HepG2 (cell line): Measurements from ENCODE around the gene HMGN4. TPM values are rescaled to one million over a fixed set of nuclear protein-coding genes. Genes with fewer than 3 reads are reported as not detected.
A peak's percentile ranks its signal among the peaks of the same experiment; 100 is the strongest.

Source experiments
- ARID3A ChIP-seq: IDR thresholded peaks from 2 replicates; pipeline ENCODE4 v1.6.1; 2012; ENCODE audit warnings: low read depth, low read length, improper control_type of control experiment
- FOXJ3 ChIP-seq: sonication (generic); formaldehyde crosslinking; IDR thresholded peaks from 2 replicates; pipeline ENCODE4 v1.4.0; 2020; ENCODE audit warnings: missing genetic modification reagents, mild to moderate bottlenecking, borderline replicate concordance
- KAT8 ChIP-seq: IDR thresholded peaks from 2 replicates; pipeline ENCODE4 v1.6.1; 2016; ENCODE audit warnings: missing genetic modification reagents, missing compliant biosample characterization
- LBX2 ChIP-seq: sonication (generic); formaldehyde crosslinking; IDR thresholded peaks from 2 replicates; pipeline ENCODE4 v1.5.0; 2020; ENCODE audit warnings: missing genetic modification reagents, mild to moderate bottlenecking, borderline replicate concordance
- NFIC ChIP-seq: IDR thresholded peaks from 2 replicates; pipeline ENCODE4 v1.6.1; 2012; ENCODE audit warnings: mild to moderate bottlenecking, low read length, inconsistent platforms
- PAF1 ChIP-seq: IDR thresholded peaks from 2 replicates; pipeline ENCODE4 v1.6.1; 2016; ENCODE audit warnings: missing genetic modification reagents, missing compliant biosample characterization
- RFXANK ChIP-seq: IDR thresholded peaks from 2 replicates; pipeline ENCODE4 v1.6.1; 2016
- TBX2 ChIP-seq: sonication (generic); formaldehyde crosslinking; IDR thresholded peaks from 2 replicates; pipeline ENCODE4 v1.5.0; 2020; ENCODE audit warnings: missing genetic modification reagents, mild to moderate bottlenecking, borderline replicate concordance
- TOE1 ChIP-seq: sonication (generic); formaldehyde crosslinking; IDR thresholded peaks from 2 replicates; pipeline ENCODE4 v1.4.0; 2020; ENCODE audit warnings: mild to moderate bottlenecking, missing genetic modification reagents
- ZC3H4 ChIP-seq: sonication (generic); formaldehyde crosslinking; IDR thresholded peaks from 2 replicates; pipeline ENCODE4 v1.4.0; 2020; ENCODE audit warnings: missing genetic modification reagents, borderline replicate concordance
- ZNF235 ChIP-seq: sonication (generic); formaldehyde crosslinking; IDR thresholded peaks from 2 replicates; pipeline ENCODE4 v1.8.1; 2023; ENCODE audit warnings: mild to moderate bottlenecking, missing genetic modification reagents, borderline replicate concordance
- ZNF326 ChIP-seq: sonication (generic); formaldehyde crosslinking; IDR thresholded peaks from 2 replicates; pipeline ENCODE4 v1.4.0; 2020; ENCODE audit warnings: missing genetic modification reagents, borderline replicate concordance
- ZNF556 ChIP-seq: sonication (generic); formaldehyde crosslinking; IDR thresholded peaks from 2 replicates; pipeline ENCODE4 v1.4.0; 2020; ENCODE audit warnings: mild to moderate bottlenecking, missing genetic modification reagents, borderline replicate concordance
- ZNF652 ChIP-seq: IDR thresholded peaks from 2 replicates; pipeline ENCODE4 v1.6.1; 2016; ENCODE audit warnings: low read depth, borderline replicate concordance
- ZNF761 ChIP-seq: sonication (generic); formaldehyde crosslinking; conservative IDR thresholded peaks from 2 replicates; pipeline ENCODE4 v1.4.0; 2020; ENCODE audit warnings: mild to moderate bottlenecking, missing genetic modification reagents
- polyA plus RNA-seq, 8 experiments: library from polyadenylated mRNA; depleted of rRNA in 3 of 8; stranded (reverse) in 7 of 8; unstranded in 1 of 8; fragments of >200 nt; fragmentation: Illumina TruSeq in 4 of 8; extraction: Trizol in 4 of 8; gene quantifications; 2 replicates each; pipeline versions ENCODE4 v1.2.1 to v1.2.3, GENCODE V29; 2011 to 2016; ENCODE audit warnings: low read depth in 4 of 8, missing spikeins in 1 of 8, mixed read lengths in 1 of 8; ENCODE audit not compliant: insufficient read depth in 1 of 8
- total RNA-seq, 5 experiments: library from RNA; depleted of rRNA; stranded (reverse); fragments of >200 nt; fragmentation: Illumina TruSeq; extraction: Trizol; gene quantifications; 2 replicates each; pipeline ENCODE4 v1.2.3, GENCODE V29; 2016; ENCODE audit warnings: low read depth in 1 of 5
- TF ChIP-seq, protein P1 (sequence below): IDR thresholded peaks from 2 replicates; pipeline ENCODE4 v1.4.0; 2020; ENCODE audit warnings: mild to moderate bottlenecking, missing genetic modification reagents
- TF ChIP-seq, protein P2 (sequence below): IDR thresholded peaks from 2 replicates; pipeline ENCODE4 v1.6.1; 2018; ENCODE audit warnings: missing genetic modification reagents
- TF ChIP-seq, protein P3 (sequence below): sonication (generic); formaldehyde crosslinking; IDR thresholded peaks from 2 replicates; pipeline ENCODE4 v1.4.0; 2020; ENCODE audit warnings: missing genetic modification reagents
- TF ChIP-seq, protein P4 (sequence below): sonication (generic); formaldehyde crosslinking; IDR thresholded peaks from 2 replicates; pipeline ENCODE4 v1.5.0; 2020; ENCODE audit warnings: missing genetic modification reagents

The HMGN4 gene
- total and polyA plus RNA-seq, 2 of the 13 experiments (the other 11 are each of a cell fraction or from before 2014, with no cell fraction given) = 39.9 to 52.1 TPM

- TF ChIP-seq, protein P1, sequence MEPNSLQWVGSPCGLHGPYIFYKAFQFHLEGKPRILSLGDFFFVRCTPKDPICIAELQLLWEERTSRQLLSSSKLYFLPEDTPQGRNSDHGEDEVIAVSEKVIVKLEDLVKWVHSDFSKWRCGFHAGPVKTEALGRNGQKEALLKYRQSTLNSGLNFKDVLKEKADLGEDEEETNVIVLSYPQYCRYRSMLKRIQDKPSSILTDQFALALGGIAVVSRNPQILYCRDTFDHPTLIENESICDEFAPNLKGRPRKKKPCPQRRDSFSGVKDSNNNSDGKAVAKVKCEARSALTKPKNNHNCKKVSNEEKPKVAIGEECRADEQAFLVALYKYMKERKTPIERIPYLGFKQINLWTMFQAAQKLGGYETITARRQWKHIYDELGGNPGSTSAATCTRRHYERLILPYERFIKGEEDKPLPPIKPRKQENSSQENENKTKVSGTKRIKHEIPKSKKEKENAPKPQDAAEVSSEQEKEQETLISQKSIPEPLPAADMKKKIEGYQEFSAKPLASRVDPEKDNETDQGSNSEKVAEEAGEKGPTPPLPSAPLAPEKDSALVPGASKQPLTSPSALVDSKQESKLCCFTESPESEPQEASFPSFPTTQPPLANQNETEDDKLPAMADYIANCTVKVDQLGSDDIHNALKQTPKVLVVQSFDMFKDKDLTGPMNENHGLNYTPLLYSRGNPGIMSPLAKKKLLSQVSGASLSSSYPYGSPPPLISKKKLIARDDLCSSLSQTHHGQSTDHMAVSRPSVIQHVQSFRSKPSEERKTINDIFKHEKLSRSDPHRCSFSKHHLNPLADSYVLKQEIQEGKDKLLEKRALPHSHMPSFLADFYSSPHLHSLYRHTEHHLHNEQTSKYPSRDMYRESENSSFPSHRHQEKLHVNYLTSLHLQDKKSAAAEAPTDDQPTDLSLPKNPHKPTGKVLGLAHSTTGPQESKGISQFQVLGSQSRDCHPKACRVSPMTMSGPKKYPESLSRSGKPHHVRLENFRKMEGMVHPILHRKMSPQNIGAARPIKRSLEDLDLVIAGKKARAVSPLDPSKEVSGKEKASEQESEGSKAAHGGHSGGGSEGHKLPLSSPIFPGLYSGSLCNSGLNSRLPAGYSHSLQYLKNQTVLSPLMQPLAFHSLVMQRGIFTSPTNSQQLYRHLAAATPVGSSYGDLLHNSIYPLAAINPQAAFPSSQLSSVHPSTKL (CRISPR knock-in tag) = peak; percentile 89
- TF ChIP-seq ZNF235 (CRISPR knock-in tag) (no peak), TBX2 (CRISPR knock-in tag) (peak; percentile 79), ZC3H4 (CRISPR knock-in tag) (no peak), ZNF761 (CRISPR knock-in tag) (no peak), ZNF652 (CRISPR knock-in tag) (no peak), TOE1 (CRISPR knock-in tag) (peak; percentile 35; the same call in 1 of the 2 replicates), LBX2 (CRISPR knock-in tag) (no peak), KAT8 (CRISPR knock-in tag) (peak; percentile 88), FOXJ3 (no peak; the same call in 1 of the 2 replicates), ZNF326 (CRISPR knock-in tag) (no peak), ARID3A (peak; percentile 56; the same call in 1 of the 2 replicates), NFIC (no peak), RFXANK (peak; percentile 77; the same call in 1 of the 2 replicates), PAF1 (CRISPR knock-in tag) (no peak), ZNF556 (CRISPR knock-in tag) (peak; percentile 93; the same call in 1 of the 2 replicates)
- TF ChIP-seq, protein P2, sequence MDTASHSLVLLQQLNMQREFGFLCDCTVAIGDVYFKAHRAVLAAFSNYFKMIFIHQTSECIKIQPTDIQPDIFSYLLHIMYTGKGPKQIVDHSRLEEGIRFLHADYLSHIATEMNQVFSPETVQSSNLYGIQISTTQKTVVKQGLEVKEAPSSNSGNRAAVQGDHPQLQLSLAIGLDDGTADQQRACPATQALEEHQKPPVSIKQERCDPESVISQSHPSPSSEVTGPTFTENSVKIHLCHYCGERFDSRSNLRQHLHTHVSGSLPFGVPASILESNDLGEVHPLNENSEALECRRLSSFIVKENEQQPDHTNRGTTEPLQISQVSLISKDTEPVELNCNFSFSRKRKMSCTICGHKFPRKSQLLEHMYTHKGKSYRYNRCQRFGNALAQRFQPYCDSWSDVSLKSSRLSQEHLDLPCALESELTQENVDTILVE (CRISPR knock-in tag) = no peak; the same call in 1 of the 2 replicates
- TF ChIP-seq, protein P3, sequence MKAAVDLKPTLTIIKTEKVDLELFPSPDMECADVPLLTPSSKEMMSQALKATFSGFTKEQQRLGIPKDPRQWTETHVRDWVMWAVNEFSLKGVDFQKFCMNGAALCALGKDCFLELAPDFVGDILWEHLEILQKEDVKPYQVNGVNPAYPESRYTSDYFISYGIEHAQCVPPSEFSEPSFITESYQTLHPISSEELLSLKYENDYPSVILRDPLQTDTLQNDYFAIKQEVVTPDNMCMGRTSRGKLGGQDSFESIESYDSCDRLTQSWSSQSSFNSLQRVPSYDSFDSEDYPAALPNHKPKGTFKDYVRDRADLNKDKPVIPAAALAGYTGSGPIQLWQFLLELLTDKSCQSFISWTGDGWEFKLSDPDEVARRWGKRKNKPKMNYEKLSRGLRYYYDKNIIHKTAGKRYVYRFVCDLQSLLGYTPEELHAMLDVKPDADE (CRISPR knock-in tag) = no peak
- TF ChIP-seq, protein P4, sequence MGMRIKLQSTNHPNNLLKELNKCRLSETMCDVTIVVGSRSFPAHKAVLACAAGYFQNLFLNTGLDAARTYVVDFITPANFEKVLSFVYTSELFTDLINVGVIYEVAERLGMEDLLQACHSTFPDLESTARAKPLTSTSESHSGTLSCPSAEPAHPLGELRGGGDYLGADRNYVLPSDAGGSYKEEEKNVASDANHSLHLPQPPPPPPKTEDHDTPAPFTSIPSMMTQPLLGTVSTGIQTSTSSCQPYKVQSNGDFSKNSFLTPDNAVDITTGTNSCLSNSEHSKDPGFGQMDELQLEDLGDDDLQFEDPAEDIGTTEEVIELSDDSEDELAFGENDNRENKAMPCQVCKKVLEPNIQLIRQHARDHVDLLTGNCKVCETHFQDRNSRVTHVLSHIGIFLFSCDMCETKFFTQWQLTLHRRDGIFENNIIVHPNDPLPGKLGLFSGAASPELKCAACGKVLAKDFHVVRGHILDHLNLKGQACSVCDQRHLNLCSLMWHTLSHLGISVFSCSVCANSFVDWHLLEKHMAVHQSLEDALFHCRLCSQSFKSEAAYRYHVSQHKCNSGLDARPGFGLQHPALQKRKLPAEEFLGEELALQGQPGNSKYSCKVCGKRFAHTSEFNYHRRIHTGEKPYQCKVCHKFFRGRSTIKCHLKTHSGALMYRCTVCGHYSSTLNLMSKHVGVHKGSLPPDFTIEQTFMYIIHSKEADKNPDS (CRISPR knock-in tag) = no peak
Measured at GRCh38 chr6:26595669-26596269, 57.6 kb downstream of the HMGN4 start (continued).
